ENCODE results near the gene DDOST. TPM values are rescaled to one million over a fixed set of nuclear protein-coding genes. Genes with fewer than 3 reads are reported as not detected.

Gene DDOST
- total and polyA plus RNA-seq, 2 experiments from 2014 or later, result 176 to 326 TPM

DNA sequence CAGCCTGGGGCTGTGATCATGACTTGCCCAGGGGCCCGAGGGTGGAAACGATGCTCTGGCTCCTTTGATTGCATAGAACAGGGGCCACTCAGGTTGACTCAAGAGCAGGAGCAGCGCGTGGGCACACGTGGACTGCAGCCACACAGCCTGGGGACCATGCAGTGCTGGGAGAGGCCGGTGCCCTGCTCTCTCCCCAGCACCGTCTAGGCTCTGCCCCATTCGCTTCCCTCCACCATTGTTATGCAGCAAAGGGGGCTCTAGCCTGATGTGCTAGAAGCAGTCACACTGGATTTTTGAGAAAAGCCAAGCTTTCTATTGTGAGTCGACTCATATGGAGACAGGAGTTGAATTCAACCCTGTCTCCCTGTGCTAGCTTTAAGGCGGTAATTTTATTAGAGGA, 19.2 kb downstream of the DDOST start:
- TF ChIP-seq, protein P1, sequence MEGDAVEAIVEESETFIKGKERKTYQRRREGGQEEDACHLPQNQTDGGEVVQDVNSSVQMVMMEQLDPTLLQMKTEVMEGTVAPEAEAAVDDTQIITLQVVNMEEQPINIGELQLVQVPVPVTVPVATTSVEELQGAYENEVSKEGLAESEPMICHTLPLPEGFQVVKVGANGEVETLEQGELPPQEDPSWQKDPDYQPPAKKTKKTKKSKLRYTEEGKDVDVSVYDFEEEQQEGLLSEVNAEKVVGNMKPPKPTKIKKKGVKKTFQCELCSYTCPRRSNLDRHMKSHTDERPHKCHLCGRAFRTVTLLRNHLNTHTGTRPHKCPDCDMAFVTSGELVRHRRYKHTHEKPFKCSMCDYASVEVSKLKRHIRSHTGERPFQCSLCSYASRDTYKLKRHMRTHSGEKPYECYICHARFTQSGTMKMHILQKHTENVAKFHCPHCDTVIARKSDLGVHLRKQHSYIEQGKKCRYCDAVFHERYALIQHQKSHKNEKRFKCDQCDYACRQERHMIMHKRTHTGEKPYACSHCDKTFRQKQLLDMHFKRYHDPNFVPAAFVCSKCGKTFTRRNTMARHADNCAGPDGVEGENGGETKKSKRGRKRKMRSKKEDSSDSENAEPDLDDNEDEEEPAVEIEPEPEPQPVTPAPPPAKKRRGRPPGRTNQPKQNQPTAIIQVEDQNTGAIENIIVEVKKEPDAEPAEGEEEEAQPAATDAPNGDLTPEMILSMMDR (IDR thresholded peaks at IDR 0.05; ENCODE audit: low read depth, low read length), result no peak
- H3K27me3 ChIP-seq, result no peaks in the 10 kb centered on the region
- no peaks in the 10 kb centered on the region for H3K9me3 ChIP-seq (ENCODE audit: low read depth)
- H3K4me1 ChIP-seq (ENCODE audit: low read depth), result no peaks in the 10 kb centered on the region
- no peak overlapping the region for H3K27ac ChIP-seq
- no peak overlapping the region for H3K4me3 ChIP-seq
- H3K36me3 ChIP-seq, result peaks cover 6% of the 10 kb centered on the region
- no peak for DNase-seq (ENCODE audit: low read depth in 1 of 2, low spot score in 1 of 2)

DNA sequence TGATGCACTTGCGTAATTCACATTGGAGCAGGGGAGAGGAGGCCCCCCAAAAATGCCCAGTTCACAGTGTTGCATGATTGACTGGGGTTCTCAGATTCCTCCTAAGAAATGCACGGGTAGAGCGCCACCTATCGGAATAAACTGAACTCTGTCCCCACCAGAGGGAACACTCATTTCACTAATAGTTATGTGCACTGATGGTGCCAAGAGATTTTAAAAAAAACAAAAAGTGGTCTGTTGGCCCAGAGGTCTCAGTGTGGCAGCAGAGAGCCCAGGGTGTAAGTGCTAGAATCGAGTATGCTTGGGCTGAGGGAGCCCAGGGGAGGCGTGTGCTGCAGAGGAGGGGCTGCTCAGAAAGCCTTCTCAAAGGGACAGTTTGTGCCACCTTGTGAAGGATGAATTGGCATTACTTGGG, 21.0 kb downstream of the DDOST start:
- no peak overlapping the region for H3K4me3 ChIP-seq
- no peaks in the 10 kb centered on the region for H3K4me1 ChIP-seq (ENCODE audit: low read depth)
- H3K9me3 ChIP-seq (ENCODE audit: low read depth), result no peaks in the 10 kb centered on the region
- DNase-seq (ENCODE audit: low read depth in 1 of 2, low spot score in 1 of 2), result peak; percentile 65 to 69
- TF ChIP-seq, protein P1 (IDR thresholded peaks at IDR 0.05; ENCODE audit: low read depth, low read length), result peak; percentile 80
- H3K27me3 ChIP-seq, result no peaks in the 10 kb centered on the region
- H3K36me3 ChIP-seq, result peaks cover 6% of the 10 kb centered on the region
- H3K27ac ChIP-seq, result no peak overlapping the region

DNA sequence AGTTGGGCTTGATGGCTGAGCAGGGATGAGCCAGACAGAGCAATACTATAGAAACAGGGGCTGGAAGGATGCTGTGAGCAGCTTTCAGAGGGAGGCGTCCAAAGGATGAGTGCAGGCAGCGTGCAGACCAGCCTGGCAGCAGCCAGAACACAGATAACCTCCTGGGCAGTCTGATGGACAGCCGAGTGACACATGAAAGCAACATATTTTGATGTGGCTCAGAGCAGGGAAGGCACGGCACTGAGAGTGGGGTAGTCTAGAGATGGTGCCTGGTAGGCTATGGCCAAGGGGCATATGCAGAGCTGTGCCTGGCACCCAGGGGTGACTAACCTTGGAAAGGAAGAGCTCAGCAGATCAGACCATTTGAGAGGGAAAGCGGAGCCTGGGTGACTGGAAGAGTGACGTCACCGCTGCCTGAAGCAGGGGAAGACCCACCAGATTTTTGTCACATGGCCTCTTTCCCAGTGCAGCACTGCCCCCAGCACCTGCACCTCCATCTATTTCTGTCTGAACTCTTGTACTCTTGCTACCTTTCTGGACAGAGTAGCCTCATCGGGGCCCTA, 24.3 kb downstream of the DDOST start:
- Histone ChIP-seq H3K4me1 (ENCODE audit: low read depth) (no peaks in the 10 kb centered on the region), H3K9me3 (ENCODE audit: low read depth) (no peaks in the 10 kb centered on the region), H3K4me3 (no peak overlapping the region), H3K36me3 (no peaks in the 10 kb centered on the region), H3K27me3 (no peaks in the 10 kb centered on the region), H3K27ac (no peak overlapping the region)
- DNase-seq (ENCODE audit: low read depth in 1 of 2, low spot score in 1 of 2), result no peak
- TF ChIP-seq, protein P1 (IDR thresholded peaks at IDR 0.05; ENCODE audit: low read depth, low read length), result no peak

DNA sequence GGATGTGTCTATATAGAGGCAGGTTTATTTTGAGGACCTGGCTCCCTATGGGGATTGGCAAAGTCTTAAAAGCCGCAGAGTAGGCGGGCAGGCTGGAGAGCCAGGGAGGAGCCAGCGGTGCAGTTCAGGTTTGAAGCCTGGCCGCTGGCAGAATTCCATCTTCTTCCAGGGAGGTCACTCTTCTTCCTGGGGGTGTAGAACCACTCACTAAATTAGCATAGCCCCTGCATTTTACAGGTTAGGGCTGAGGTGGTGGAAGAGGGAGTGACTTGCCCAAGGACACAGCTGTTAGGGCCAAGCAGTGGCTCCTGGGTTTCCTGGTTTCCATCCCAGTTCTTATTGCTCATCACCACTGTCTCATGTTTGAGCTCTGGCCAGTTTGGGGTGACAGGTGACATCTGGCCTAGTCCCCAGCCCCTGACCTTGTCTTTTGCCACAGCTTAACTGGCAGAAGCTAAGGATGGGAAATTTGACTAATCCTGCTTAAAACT, 26.5 kb downstream of the DDOST start:
- Histone ChIP-seq H3K36me3 (no peaks in the 10 kb centered on the region), H3K27ac (no peak overlapping the region), H3K9me3 (ENCODE audit: low read depth) (no peaks in the 10 kb centered on the region), H3K27me3 (no peaks in the 10 kb centered on the region), H3K4me1 (ENCODE audit: low read depth) (no peaks in the 10 kb centered on the region), H3K4me3 (peak overlapping the region; percentile 94)
- peak; percentile 54 to 60 for DNase-seq (ENCODE audit: low read depth in 1 of 2, low spot score in 1 of 2)
- TF ChIP-seq, protein P1 (IDR thresholded peaks at IDR 0.05; ENCODE audit: low read depth, low read length), result no peak

DNA sequence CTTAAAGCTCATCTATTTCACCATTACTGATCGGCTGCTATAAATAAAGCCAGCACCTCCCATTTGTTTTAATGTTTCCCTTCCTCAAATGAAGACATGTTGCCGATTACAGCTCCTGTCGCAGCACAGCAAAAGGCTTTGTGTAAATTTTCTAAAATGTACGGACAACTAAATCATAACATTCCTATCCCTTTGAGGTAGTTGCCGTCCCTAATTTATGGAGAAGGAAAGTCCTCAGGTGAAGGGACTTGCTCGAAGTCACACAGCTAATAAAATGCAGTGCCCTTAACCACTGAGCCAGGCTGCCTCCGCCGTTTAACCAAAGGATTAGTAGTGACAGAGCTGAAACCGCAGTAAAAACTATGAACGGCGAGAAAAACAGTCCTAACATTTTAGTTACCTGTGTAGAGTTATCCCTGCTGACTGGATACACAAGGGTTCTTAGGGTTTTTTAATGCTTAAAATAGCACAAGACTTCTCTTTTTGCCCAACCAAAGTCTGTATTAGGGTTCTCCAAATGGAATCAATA, 27.0 kb downstream of the DDOST start:
- Histone ChIP-seq H3K36me3 (no peaks in the 10 kb centered on the region), H3K27ac (peak overlapping the region; percentile 97), H3K4me3 (peak overlapping the region; percentile 94), H3K9me3 (ENCODE audit: low read depth) (no peaks in the 10 kb centered on the region), H3K4me1 (ENCODE audit: low read depth) (no peaks in the 10 kb centered on the region), H3K27me3 (no peaks in the 10 kb centered on the region)
- peak in 1 of 2 donors; percentile 7 for DNase-seq (ENCODE audit: low read depth in 1 of 2, low spot score in 1 of 2)
- TF ChIP-seq, protein P1 (IDR thresholded peaks at IDR 0.05; ENCODE audit: low read depth, low read length), result no peak
